Neural cell (in vitro differentiated cells): ENCODE results near the gene FAM20C.

Experiments used
- CTCF ChIP-seq: fragments of 450-650 bp; IDR thresholded peaks from 2 replicates; pipeline ENCODE4 v1.5.1; 2014; ENCODE audit warnings: antibody characterized with exemption, mild to moderate bottlenecking, moderate library complexity; ENCODE audit not compliant: poor library complexity, severe bottlenecking
- EZH2 ChIP-seq: fragments of 200-600, 300-800 bp; shearing (Covaris generic), sonication (generic); IDR thresholded peaks from 2 replicates; pipeline ENCODE4 v1.6.1; 2014; ENCODE audit warnings: antibody characterized with exemption, low read length, borderline replicate concordance, mild to moderate bottlenecking; ENCODE audit not compliant: insufficient read depth, poor library complexity, severe bottlenecking
- RAD21 ChIP-seq: fragments of 450-650 bp; conservative IDR thresholded peaks from 2 replicates; pipeline ENCODE4 v1.6.1; 2014; ENCODE audit warnings: antibody characterized with exemption, mild to moderate bottlenecking, moderate library complexity
- TAF1 ChIP-seq: IDR thresholded peaks from 2 replicates; pipeline ENCODE4 v1.6.1; 2012; ENCODE audit warnings: low read depth

- TF ChIP-seq CTCF (no peak), EZH2 (no peak), RAD21 (no peak), TAF1 (no peak)
Observed at GRCh38 chr7:265998-266850, 73.9 kb downstream of the FAM20C start.
